M059J (cell line): Measurements from ENCODE around the gene ZNF778. TPM values are rescaled to one million over a fixed set of nuclear protein-coding genes. Genes with fewer than 3 reads are reported as not detected.
A peak's percentile ranks its signal among the peaks of the same experiment; 100 is the strongest.

ENCODE experiments used
- DNase-seq: peaks from one replicate; pipeline ENCODE4 v3.0.0-alpha.2; 2012; ENCODE audit warnings: low read depth
- total RNA-seq: library from RNA; depleted of rRNA; stranded (reverse); fragments of >200 nt; shearing (Covaris generic); gene quantifications from 2 replicates; pipeline ENCODE4 v1.2.3, GENCODE V29; 2014

Gene ZNF778
- total RNA-seq, 1 experiment from 2014 or later: 12.9 TPM

DNA sequence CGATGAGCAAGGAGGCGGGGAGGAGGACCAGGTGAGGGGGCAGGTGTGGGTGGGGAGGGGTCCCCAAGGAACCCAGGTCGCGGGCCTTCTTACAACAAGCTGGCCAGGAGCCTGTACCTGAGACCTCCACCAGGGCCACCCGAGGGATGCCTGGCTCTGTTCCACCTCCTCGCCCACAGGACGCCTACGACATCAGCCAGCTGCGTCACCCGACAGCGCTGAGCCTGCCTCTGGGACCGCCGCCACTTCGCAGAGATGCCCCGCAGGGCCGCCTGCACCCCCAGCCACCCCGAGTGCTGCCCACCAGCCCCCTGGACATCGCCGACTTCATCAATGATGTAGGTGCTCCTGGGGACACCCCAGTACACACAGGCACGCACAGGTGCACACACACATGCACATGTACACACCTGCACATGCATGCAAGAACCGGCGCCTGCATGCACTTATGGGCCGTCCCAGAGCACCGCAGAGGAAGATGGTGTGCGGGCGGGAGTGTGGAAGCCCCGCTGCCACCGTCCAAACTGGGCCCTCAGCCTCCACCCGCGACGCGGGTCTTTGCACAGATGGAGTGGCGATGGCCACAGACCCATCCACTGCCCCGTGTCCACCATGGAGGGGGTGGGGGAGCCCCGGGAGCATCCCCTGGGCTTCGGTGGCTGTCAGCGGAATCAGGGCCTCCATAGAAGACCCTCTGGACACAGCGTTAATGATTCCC, 23.8 kb upstream of the ZNF778 start:
- no peak for DNase-seq

DNA sequence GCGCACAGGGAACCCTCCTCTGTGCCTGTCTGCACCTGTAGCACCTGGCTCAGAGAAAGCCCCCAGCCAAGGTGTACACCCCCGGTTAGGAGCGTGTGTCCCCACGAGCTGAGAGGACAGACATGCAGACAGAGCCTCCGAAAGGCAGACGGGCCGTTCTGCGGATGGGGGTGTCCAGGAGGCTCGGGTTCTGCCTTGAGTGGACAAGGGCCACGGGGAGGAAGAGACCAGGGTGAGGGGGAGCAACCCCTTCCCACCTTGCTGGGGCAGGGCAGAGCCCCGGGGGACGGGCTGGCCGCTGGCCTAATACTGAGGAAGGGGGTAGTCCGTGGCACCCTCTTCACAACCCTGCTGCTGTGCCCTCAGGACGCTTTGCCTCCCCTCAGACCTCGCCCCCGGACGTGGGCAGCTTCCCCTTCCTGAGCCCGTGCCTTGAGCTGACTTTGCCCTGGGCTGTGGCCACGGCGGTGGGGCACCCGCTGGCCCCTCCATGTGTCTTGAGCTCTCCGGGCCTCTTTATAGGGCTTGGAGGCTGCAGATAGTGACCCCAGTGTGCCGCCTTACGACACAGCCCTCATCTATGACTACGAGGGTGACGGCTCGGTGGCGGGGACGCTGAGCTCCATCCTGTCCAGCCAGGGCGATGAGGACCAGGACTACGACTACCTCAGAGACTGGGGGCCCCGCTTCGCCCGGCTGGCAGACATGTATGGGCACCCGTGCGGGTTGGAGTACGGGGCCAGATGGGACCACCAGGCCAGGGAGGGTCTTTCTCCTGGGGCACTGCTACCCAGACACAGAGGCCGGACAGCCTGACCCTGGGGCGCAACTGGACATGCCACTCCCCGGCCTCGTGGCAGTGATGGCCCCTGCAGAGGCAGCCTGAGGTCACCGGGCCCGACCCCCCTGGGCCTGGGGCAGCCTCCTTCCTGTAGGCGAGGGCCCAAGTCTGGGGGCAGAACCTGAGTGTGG, 22.9 kb upstream of the ZNF778 start:
- DNase-seq: no peak

DNA sequence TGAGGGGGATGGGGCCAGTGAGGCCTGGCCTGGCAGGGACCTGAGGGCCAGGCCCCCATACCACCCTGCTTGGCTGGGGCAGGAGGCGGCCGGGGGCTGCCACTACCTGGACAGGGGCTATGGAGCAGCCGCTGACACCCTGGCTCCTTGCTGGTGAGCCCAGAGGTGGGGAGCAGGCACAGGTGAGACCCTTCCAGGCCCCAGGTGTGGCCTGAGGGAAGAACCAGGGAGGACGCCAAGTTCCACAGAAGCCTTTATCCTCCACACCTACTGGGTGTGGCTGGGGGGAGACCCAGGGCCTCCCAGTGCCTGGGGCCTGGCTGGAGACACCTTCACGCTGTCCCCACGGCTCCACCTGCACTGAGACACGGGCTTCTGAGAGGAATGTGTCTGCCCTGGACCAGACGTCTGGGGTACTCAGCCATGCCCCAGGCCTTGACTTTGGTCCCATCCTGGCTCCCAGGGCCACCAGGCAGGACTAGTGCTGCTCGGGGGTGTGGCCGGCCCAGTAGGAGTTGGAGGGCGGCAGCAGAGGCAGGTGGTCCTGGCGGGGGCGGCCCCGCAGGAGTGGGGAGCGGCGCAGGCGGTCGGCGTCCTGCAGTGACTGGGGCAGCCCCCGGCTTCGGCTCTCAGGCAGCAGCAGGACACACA, 21.9 kb upstream of the ZNF778 start:
- no peak for DNase-seq

DNA sequence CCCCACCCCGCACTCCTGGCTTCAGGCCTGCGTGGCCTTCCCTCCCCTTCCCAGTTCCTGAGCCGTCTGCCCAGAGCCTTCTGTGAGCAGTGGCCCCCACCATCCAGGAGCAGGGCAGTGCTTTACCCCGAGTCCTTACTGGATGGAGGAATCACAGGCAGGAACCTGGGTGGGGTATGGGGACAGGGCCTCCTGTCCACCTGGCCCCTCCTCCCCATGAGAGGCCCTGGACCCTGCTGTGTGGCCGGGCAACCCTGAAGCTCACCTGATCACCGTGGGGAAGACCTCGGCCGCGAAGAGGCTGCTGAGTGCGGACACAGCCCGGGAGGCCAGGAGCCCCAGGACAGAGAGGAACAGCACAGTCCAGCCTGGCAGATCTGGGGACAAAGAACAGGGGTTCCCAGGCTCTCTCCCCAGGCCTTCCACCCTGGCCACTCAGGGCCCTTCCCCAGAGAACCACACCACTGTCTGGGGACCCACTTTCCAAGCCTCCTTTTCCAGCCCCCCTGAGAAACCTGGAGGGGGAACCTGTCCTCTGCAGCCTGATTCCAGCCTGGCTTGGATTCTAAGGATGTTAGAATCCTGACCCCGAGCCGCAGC, 20.4 kb upstream of the ZNF778 start:
- no peak for DNase-seq

DNA sequence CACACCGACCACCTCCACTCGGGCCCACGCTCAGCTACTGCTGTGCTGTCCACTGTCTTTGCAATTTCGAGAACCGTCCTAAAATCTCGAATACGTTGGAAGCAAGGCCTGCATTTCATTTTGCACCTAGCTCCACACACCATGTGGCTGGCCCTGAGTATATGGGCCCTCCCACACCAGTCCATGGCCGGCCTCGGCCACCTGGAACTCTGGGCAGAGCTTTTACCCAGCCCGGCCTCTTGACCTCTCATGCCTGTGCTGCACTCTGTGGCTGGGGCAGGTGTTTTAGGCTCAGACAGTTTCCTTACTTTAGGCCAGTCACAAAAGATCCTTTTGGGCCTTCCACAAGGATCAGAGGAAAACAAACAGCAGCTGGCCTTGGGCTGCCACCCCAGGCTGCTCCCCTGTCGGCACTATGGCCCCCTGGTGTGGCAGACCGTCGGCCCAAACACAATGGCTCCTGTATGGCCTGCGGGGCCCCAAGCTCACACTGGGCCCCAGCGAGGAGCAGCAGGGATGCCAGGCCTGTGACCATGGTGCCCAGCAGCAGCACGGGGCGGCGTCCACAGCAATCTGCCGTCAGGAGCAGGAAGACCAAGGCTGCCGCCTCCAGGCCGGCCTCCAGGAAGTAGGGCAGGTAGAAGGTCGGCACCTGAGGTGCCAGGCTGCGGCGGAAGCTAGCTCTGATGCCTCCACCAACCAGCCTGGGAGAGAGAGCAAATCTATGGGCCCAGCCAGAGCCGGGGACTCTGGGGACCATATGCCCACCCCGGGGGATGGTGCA, 19.7 kb upstream of the ZNF778 start:
- DNase-seq: no peak

DNA sequence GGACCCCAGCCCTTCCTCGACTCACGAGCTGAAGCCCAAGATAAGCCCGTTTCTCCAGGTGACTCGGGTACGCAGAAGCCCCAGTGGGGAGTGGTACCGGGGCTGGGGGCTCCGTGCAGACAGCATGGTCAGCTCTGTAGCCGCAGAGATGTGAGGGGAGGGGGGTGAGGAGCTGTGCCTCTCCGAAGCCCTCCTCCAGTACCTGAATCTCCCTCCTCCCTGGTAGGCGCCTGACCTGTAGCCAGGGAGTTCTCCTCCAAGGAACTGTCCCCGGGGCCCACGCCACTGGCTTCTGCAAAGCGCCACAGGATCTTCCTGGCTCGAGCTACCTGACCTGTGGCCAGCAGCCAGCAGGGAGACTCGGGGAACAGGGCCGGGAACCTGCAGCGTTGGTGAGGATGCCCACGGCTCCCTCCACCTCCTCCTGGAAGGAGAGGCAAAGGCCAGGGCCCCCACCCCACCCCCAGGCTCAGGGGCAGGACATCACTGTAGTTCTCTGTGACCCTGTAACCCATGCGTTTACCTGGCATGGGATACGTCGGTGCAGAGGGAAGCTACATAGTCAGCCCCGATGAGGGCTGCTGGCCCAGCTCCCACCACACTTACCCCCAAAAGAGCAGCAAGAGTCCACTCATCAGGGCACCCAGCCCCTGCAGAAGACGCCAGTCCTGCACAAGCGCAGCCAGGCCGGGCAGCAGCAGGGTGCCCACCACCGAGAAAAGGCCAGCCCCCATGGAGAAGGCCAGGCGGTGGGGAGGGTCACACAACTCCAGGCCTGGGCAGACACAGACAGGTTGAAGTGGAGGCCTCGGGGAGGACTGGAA, 18.9 kb upstream of the ZNF778 start:
- DNase-seq: no peak

DNA sequence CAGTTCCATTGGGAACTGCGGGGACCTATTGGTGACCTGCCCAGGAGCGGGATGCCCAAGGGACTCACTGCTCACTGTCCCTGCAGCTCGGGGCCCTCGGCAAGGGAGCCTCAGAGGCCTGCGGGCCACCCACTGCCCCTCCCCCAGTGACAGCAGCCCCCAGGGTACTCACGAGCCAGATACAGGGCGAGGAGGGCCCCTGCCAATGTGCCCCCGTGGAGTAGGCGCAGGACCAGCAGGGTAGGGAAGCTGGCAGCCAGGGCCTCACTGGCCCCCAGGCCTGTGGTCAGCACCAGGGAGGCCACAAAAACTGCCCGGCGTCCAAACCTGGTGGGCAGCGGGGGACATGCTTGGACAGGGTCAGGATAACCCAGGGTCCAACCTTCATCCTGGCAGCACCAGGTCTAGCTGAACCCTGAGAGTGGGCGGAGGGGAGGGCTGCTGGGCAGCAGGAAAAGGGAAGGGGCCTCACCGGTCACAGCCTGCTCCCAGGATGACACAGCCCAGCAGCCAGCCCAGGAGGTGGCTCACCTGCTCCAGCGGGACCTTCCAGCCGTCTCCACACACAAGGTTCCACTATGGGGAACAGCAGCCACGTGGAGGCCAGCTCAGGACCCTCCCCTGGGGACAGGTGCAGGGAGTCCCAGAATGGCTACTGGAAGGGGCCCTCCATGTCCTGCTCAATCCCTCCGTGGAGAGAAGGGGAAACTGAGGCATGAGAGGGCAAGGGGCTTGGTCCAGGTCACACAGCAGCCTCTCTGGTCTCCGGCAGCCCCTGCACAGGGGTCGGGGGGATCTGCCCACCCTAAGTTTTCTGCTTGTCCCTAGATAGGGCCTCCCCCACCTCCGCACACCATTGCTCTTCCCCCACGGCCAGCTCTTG, 18.0 kb upstream of the ZNF778 start:
- DNase-seq: no peak

DNA sequence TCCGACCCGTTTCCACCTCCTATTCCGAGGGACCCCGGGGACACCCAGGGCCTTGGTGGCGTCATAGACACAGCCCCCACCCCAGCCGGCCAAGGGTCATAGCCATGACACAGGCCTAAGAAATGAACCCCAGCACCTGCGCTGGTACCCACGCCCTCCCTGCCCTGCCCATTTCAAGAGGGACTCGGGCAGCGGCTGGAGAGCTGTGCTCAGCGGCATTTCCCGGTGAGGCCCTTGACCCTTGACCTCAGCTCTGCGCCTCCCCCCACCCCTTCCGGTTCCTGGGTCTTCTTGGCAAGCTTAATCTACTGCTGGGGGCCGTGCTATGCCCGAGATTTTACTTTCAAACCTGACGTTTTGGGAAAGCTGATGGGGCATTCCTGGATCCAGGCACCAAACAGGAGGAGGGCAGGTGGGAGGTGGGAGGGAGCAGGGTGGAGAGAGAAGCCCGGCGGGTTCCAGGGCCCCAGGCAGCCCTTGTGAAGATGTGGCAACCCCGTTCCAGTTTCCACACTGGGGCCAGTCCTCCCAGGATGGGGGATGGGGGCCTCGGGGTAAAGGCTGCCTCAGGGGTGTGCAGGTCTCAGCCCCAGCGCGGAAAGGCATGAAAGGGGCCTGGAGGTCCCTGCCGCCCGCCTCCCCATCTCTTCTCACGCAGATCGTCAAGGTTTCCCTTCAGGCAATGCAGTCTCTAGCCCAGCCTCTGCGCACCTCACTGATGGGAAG, 17.2 kb upstream of the ZNF778 start, which contains the start of gene SLC22A31:
SLC22A31 (minus strand) TSS at position 414 of the 726 bp plus-strand sequence; CDS start at position 378, 36 bp downstream.
- DNase-seq: no peak

DNA sequence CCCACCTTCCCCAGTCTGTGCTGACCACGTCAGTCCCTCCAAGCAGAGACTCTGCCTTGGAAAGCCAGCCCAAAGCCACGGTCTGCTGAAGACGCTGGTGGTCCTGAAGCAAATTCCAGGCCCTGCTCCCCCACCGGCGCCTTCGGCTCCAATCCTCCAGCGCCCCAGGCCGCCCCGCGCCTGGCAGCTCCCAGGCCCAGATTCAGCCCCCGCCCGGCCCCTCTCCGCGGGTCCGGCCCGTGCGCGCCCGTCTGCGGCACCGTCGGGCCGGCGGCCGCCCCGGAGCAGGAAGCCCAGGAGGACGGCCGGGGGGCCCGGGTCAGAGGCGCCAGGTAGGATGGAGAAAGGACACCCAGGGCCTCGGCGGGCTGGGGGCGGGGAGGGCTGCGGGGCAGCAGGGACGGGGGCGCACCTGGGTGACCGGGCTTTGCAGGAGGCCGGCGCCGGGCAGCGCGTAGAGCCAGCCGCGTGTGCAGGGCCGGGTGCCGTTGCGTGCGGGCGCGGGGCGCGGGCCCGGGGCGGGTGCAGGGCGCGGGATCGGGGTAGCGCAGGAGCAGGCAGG, 16.6 kb upstream of the ZNF778 start:
- DNase-seq: no peak

DNA sequence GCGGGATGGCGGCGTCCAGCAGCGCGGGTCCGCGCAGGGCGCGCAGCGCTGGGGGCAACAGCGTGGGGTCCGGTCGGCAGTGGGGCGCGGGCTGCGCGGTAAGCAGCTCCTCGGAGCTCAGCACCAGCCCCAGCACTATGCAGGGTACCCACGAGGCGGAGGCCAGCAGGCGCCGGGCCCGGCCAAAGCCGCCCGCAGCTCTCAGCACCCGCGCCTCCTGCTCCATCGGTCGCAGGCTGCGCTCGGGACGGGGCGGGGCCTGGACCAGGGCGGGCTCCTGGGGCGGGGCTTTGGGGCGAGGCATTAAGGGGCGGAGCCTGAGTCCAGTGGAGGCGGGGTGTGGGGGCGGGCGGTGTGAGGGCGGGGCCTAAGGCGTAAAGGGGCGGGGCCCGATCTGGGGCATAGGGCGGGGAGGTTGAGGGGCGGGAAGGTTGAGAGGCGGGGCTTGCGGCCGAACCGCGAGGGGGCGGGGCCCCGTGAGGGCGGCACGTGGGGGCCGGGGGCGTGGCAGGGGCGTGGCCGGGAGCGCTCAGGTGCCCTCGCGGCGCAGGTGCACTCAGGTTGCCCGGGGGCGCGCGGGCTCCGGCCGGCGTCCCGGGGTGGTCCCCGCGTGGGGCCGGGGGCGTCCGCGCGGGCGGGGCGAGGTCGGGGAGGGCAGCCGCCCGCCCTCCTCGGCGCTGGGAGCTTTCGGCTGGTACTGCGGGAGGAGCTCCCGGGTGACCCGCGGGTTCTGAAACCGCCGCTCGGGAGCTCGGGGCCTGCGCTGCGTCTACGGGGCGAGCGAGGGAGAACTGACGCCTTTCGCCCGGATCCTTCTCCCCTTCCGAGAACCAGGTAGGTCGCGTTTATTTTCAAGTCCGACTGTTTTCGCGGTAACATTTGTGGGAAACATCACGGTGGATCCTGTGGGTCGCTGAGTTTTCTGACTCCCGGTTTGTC, 15.8 kb upstream of the ZNF778 start:
- DNase-seq: no peak

DNA sequence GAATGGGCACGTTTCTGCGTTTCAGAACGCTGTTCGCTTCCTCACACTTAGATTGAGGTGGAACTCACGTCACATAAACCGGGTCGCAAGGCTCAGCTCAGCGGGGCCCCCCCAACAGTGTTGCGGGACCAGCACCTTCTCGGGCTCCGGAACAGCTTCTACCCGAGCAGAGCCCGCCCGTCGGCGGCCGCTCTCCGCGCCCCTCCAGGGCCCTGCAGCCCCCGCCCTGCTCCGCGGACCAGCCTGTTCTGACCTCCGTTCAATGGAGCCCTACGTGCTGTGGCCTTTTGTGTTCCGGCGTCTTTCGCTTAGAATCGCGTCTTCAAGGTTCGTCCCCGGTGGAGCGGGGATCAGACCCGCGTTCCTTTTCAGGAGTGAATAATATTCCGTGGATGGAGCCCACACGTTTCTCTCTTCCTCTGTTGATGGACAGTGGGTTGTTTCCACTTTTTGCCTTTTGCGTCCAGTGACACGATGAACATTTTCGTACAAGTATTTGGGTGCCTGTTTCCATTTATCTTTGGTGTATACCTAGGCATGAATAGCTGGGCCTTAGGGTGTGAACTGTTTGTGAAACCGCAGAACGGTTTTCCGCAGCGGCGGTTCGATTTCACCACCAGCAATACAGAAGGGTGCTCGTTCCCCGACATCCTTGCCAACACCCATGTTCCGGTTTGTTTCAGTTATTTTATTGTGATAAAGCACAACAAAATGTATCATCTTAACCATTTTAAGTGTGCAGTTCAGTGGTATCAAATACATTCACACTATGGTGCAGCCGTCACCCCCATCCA, 14.9 kb upstream of the ZNF778 start:
- no peak for DNase-seq

DNA sequence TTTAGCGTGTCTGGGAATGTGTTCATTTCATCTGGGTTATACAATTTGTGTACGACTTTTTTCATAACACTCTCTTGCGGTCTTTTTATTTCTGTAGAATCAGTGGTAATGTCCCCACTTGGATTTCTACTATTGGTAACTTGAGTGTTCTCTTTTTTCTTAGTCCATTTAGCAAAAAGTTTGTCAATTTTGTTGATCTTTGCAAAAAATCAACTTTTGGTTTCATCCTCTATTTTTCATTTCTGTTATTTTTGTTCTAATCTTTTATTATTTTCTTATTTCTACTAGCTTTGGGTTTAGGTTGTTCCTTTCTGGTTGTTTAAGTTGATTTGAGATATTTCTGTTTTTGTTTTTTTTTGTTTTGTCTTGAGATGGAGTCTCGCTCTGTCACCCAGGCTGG, 9.5 kb upstream of the ZNF778 start:
- no peak for DNase-seq

DNA sequence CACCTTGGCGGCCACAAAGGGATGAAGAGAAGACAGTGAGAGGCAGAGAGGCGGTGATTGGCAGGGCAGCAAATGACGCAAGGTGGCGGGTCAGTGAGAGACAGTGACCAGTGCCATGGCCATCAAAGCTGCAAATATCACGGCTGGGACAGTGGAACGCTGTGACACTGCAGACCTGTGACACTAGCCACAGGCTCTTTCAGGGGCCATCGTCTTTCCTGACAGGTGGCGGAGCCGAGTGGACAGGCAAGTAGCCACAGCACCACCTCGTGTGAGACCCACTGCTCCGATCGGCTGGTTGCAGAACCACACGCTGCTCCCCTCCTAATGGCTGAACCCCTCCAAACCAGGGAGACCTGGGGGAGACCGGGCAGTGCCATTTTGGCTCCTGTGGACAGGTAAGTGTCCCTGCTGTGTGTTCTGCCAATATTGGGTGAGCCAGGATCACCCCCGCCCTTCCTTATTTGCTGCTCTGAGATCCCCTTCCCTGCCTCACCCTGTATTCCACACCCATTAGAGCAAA, 7.9 kb upstream of the ZNF778 start:
- DNase-seq: no peak

DNA sequence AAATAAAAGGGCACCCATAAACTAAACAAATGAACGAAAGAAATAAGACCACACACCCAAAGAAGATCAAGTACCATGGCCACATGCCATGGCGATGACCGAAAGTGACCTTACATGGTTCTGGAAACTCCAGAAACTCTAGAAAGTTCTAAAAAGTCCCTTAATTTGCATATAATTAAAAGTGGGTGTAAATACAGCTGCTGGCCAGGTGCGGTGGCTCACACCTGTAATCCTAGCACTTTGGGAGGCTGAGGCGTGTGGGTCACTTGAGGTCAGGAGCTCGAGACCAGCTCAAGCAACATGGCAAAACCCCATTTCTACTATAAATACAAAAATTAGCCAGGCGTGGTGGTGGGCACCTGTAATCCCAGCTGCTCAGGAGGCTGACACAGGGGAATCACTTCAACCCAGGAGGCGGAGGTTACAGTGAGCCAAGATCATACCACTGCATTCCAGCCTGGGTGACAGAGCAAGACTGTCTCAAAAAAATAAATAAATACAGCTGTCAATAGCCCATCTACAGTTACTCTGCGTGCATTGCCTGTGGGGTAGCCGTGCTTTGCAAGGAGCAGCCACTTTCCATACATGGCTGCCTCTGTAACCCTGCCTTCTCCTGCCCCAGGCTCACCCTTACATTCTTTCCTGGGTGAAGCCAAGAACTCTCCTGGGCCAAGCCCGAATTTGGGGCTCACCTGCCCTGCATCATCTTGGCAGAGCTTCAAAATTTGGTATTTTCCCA, 7.2 kb upstream of the ZNF778 start:
- no peak for DNase-seq

DNA sequence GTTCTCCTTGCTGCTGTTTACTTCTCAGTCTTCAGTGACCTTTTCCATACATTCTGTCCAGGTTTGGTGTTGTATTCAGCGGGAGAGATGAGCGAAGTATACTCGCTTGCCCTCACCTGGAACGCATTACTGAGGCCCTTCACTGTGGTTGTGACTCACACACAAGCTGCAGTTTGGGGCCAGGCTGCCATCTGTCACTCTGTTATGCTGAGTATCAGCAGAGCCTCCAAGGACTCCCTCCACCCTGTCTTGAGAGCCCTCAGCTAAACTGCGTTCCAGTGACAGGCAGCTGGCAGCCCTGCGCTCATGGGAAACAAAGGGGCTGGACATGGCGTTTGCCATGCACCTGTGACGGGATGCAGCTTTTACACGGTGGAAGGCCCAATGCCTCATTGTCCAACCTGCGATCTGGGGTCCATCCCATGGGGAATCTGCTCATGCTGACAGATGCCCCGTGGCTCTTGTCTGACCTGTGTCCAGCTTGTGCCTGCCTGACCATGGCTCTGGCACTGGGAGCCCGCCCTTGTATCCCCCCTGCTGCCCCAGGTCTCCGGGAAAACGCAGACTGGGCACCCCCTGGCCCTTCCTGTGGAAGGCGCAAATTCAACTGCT, 6.5 kb upstream of the ZNF778 start:
- DNase-seq: peak; percentile 58
